Bladder microvascular endothelial cell (primary cell): ENCODE results near the gene TTLL9. TPM values are rescaled to one million over a fixed set of nuclear protein-coding genes. Genes with fewer than 3 reads are reported as not detected.

Experiments
- total RNA-seq: library from RNA; depleted of rRNA; stranded (reverse); fragments of >200 nt; gene quantifications from 2 replicates; pipeline ENCODE4 v1.2.3, GENCODE V29; 2014

TTLL9 gene, protein sequence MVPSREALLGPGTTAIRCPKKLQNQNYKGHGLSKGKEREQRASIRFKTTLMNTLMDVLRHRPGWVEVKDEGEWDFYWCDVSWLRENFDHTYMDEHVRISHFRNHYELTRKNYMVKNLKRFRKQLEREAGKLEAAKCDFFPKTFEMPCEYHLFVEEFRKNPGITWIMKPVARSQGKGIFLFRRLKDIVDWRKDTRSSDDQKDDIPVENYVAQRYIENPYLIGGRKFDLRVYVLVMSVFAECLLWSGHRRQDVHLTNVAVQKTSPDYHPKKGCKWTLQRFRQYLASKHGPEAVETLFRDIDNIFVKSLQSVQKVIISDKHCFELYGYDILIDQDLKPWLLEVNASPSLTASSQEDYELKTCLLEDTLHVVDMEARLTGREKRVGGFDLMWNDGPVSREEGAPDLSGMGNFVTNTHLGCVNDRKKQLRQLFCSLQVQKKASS
- total RNA-seq = 0.13 and 0.16 TPM in 2 replicates

DNA sequence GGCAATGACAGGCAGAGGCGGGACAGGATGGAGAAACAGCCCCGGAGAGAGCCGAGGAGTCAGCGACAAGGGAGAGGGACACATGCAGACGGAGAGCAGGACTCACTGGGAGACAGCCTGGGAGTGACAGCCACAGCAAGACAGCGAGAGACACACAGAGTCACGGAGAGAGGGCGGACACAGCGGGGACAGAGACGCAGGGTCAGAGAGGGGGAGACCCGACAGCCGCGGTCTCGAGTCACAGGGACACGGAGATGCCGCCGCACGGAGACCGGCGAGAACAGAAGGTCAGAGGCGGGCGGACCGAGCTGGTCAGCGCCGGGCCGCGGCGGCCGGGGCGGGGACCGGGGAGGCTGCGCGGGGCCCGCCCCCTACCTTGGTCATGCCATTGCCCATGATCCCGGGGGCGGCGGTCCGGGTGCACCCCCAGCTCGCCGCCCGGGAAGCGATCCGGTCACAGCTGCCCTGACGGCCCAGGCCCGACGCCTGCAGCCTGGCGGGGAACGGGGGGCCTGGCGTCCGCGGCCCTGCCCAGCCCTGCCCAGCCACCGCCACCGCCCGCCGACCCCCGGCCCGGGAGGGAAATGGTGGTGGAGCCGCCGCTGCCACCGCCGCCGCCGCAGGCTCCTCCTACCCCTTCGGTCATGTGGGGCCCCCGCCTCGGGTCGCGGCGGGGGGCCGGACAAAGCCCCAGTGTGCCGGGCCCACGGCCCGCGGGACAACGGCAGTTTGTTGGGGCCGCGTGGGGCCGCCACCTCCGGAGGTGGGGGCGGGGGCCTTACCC, at the start of gene TTLL9, which contains the start of gene DUSP15:
Gene TTLL9, plus strand, starts transcription at position 693 of the 784 bp plus-strand sequence. CDS start 493 bp downstream, outside the sequence.
Gene DUSP15, minus strand, starts transcription at position 586 of the 784 bp plus-strand sequence. Its CDS starts 190 bp downstream, at position 396.

DNA sequence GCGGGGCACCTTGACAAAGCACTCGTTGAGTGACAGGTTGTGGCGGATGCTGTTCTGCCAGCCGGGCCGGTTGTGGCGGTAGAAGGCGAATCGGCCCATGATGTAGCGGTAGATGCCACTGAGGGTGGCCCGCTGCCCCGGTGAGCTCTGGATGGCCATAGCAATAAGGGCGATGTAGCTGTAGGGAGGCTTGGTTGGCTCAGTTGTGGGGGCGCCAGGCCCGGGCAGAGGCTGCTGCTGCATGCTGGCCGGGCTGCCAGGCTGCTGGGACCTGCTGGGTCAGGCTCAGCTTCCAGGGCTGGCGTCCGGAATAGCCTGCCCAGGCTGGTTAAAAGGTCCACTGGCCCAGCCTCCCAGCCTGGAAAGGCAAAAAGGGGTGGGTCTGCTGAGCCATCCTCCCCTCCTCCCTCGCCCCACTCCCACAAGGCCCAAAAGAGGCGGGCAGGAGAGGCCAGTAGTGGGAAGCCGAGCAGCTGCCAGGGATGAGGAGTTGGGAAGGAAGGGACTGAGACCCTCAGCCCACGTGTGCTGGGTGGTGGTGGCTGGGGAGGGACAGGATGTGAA, 25.1 kb upstream of the TTLL9 start, which contains the start of gene FOXS1:
Gene FOXS1, minus strand, starts transcription at position 305 of the 564 bp plus-strand sequence. Its CDS starts 62 bp downstream, at position 243.

DNA sequence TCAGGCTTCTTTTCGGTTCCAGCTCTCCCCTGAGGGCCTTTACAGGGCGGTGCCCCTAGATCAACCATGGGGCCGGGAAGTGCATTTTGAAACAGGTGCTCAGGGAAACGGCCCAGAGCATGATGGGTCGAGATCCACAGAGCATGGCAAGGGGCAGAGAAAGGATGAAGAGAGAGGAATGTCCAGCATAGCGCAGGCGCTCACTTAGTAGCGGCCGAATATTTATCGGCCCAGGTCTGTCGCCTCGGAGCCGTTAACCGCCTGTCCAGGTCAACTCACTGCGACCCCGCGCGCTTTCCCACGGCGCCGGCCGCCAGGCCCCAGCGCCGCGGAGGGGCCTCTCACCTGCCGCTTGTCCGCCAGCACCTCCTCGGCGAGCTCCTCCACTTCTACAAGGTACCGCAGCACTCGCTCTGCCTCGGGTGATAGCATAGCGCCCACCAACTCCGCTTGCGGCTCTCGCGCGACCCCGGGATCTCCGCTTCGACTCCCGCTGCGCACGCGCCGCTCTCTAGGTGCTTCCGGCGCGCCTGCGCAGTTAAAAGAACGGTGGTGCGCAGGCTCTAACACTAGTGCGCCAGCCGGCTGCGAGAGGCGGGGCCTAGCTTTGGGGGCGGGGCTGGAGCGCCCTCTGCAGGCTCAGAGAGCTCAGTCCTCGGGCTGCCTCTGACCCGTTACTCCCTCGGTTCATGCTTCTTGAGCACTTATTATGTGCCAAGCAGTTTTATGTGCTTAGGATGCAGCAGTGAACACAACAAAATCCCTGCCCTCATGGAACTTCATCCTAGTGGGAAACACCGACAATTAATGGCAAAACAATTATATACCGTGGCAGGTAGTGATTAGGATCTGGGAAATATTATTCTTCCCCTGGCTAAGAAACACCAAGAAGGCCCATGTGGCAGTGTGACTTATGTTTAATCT, 81.4 kb downstream of the TTLL9 start, which contains the start of gene PDRG1:
Gene PDRG1, minus strand, starts transcription at position 517 of the 924 bp plus-strand sequence. Its CDS starts 85 bp downstream, at position 432.

DNA sequence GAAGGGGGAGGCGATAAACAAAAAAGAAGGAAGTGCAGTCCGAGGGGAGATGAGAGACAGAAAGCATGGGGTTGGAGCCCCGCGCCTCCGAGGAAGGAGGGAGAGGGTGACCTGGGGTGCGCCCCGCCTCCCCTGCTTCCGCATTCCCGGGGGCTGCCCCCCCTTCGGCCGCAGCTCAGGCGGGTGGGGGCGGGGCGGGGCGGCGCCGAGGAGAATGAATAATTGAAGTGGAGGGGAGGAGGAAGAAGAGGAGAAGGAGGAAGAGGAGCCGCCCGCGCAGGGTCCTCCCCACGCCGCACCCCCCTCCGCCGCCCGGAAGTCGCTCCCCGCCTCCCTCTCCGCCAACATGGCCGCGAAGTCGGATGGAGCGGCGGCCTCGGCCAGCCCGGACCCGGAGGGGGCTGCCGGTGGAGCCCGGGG, 97.4 kb downstream of the TTLL9 start, which contains the start of gene XKR7:
Gene XKR7, plus strand, starts transcription at position 322 of the 420 bp plus-strand sequence. Its CDS starts 25 bp downstream, at position 347.

Other genes starting within 250 kb of the TTLL9 start
- gene COX4I2, start 232.7 kb upstream of the TTLL9 start, total RNA-seq = not detected in 2 replicates
- 37.7 and 88.4 TPM in 2 replicates for gene BCL2L1, start 147.8 kb upstream of the TTLL9 start, total RNA-seq
- 25.2 and 35.5 TPM in 2 replicates for gene TPX2, start 131.3 kb upstream of the TTLL9 start, total RNA-seq
- gene MYLK2, start 51.3 kb upstream of the TTLL9 start, total RNA-seq = 0.49 and 16.7 TPM in 2 replicates
- gene FOXS1, start 25.0 kb upstream of the TTLL9 start, total RNA-seq = 0.16 and 0.25 TPM in 2 replicates
- gene DUSP15, start 107 bp upstream of the TTLL9 start, total RNA-seq = 0.16 and 0.57 TPM in 2 replicates
- gene PDRG1, start 81.4 kb downstream of the TTLL9 start, total RNA-seq = 4.4 and 6.9 TPM in 2 replicates
- not detected in 2 replicates for gene XKR7, start 97.5 kb downstream of the TTLL9 start, total RNA-seq
- gene CCM2L, start 139.8 kb downstream of the TTLL9 start, total RNA-seq = 20.6 and 27.3 TPM in 2 replicates
- 0.06 TPM in 1 of 2 replicates, not detected in the other for gene HCK, start 181.6 kb downstream of the TTLL9 start, total RNA-seq
- gene TM9SF4, start 239.1 kb downstream of the TTLL9 start, total RNA-seq = 12.8 and 46.4 TPM in 2 replicates